Esophagus muscularis mucosa (tissue), 4 donors: ENCODE results near the gene ZBTB12.

Experiments
- EP300 ChIP-seq: sonication (generic); formaldehyde crosslinking; IDR thresholded peaks from one replicate; pipeline ENCODE4 v1.6.1; 2017; ENCODE audit warnings: antibody characterized with exemption
- POLR2A ChIP-seq: fragments of 450-650 bp; IDR thresholded peaks from one replicate; pipeline ENCODE4 v1.6.1; 2017; ENCODE audit warnings: antibody characterized with exemption, moderate library complexity, mild to moderate bottlenecking, low read depth
- POLR2AphosphoS5 ChIP-seq, 2 donors: sonication (generic); formaldehyde crosslinking; IDR thresholded peaks; one replicate each; pipeline ENCODE4 v1.6.1; 2017; ENCODE audit warnings: antibody characterized with exemption in 2 of 2
- TF ChIP-seq, protein P1 (sequence below), 3 experiments: fragments of 200-600 bp in 2 of 3; fragments of 450-650 bp in 1 of 3; sonication (generic) in 2 of 3; IDR thresholded peaks; one replicate each; pipeline ENCODE4 v1.5.1; 2017 to 2019; ENCODE audit warnings: antibody characterized with exemption in 3 of 3, mild to moderate bottlenecking in 2 of 3, moderate library complexity in 1 of 3

GRCh38 chr6:31878726-31879125, 23.2 kb downstream of the ZBTB12 start, which contains the start of gene SLC44A4:
- TF ChIP-seq, protein P1, sequence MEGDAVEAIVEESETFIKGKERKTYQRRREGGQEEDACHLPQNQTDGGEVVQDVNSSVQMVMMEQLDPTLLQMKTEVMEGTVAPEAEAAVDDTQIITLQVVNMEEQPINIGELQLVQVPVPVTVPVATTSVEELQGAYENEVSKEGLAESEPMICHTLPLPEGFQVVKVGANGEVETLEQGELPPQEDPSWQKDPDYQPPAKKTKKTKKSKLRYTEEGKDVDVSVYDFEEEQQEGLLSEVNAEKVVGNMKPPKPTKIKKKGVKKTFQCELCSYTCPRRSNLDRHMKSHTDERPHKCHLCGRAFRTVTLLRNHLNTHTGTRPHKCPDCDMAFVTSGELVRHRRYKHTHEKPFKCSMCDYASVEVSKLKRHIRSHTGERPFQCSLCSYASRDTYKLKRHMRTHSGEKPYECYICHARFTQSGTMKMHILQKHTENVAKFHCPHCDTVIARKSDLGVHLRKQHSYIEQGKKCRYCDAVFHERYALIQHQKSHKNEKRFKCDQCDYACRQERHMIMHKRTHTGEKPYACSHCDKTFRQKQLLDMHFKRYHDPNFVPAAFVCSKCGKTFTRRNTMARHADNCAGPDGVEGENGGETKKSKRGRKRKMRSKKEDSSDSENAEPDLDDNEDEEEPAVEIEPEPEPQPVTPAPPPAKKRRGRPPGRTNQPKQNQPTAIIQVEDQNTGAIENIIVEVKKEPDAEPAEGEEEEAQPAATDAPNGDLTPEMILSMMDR (IDR thresholded peaks at IDR 0.05) = no peak
- TF ChIP-seq POLR2AphosphoS5 (IDR thresholded peaks at IDR 0.05) (no peak), POLR2A (no peak), EP300 (no peak)
